Measurements from ENCODE around the gene FLYWCH1.

Gene FLYWCH1

GRCh38 chr16:2959206-2959605 is 47.5 kb downstream of the FLYWCH1 start:
- H3K9ac ChIP-seq (ENCODE audit: low read length) = no peak overlapping the region
- H3K9me3 ChIP-seq (ENCODE audit: control insufficient read depth, low read depth, low read length) = no peaks in the 10 kb centered on the region
- H3K27me3 ChIP-seq (ENCODE audit: control insufficient read depth, insufficient read depth, low read length) = peaks cover 14% of the 10 kb centered on the region
- peaks cover 19% of the 10 kb centered on the region for H3K4me1 ChIP-seq (ENCODE audit: control insufficient read depth, low read depth, low read length)
- H3K36me3 ChIP-seq (ENCODE audit: control insufficient read depth, low read depth, low read length) = no peaks in the 10 kb centered on the region
- H3K27ac ChIP-seq (ENCODE audit: low read length) = no peak overlapping the region
- no peak overlapping the region for H3K4me3 ChIP-seq (ENCODE audit: low read length)

GRCh38 chr16:2960183-2961010 is 48.7 kb downstream of the FLYWCH1 start:
- no peaks in the 10 kb centered on the region for H3K9me3 ChIP-seq (ENCODE audit: control insufficient read depth, low read depth, low read length)
- no peak overlapping the region for H3K9ac ChIP-seq (ENCODE audit: low read length)
- peaks cover 19% of the 10 kb centered on the region for H3K4me1 ChIP-seq (ENCODE audit: control insufficient read depth, low read depth, low read length)
- H3K36me3 ChIP-seq (ENCODE audit: control insufficient read depth, low read depth, low read length) = no peaks in the 10 kb centered on the region
- H3K27me3 ChIP-seq (ENCODE audit: control insufficient read depth, insufficient read depth, low read length) = peaks cover 20% of the 10 kb centered on the region
- no peak overlapping the region for H3K4me3 ChIP-seq (ENCODE audit: low read length)
- no peak overlapping the region for H3K27ac ChIP-seq (ENCODE audit: low read length)

DNA sequence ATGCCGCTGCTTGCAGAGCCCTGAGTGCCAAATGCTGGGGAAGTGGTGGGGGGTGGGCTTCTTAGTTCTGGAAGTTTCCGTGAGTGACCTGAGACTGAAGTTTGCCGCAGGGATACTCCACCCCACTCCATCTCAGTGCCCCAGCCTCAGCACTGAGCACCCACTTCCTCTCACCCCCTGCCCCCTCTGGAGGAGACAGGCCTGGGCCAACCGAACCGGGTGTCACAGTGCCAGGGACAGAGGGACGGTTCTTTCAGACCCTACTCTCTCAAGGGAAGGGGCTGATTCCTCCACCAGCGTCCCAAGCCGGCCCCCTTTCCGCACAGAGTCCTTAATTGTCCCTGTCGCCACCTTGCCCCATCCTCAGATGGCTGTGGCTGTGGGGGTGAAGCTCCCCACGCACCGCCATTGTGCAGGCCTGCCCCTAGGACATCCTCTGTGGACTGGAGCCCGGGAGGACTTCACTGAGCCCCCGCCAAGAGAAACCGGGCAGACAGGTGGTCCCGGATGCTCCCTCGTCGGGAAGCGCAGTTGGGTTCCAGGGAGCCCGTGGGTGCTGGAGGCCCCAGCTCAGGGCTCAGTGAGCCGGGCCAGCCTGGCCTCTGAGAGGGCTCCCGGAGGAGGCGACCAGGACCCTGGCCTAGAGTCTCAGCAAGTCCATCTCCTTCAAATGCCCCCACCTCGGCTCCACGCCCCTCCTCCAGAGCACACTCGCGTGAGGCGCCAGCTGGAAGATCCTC is 50.8 kb downstream of the FLYWCH1 start:
- Histone ChIP-seq H3K4me3 (ENCODE audit: low read length) (peak overlapping the region; percentile 75), H3K27ac (ENCODE audit: low read length) (no peak overlapping the region), H3K9ac (ENCODE audit: low read length) (no peak overlapping the region), H3K27me3 (ENCODE audit: control insufficient read depth, insufficient read depth, low read length) (peaks cover 40% of the 10 kb centered on the region), H3K9me3 (ENCODE audit: control insufficient read depth, low read depth, low read length) (no peaks in the 10 kb centered on the region), H3K4me1 (ENCODE audit: control insufficient read depth, low read depth, low read length) (peaks cover 10% of the 10 kb centered on the region), H3K36me3 (ENCODE audit: control insufficient read depth, low read depth, low read length) (no peaks in the 10 kb centered on the region)

GRCh38 chr16:2963074-2963722 is 51.5 kb downstream of the FLYWCH1 start:
- peak overlapping the region; percentile 75 for H3K4me3 ChIP-seq (ENCODE audit: low read length)
- H3K9me3 ChIP-seq (ENCODE audit: control insufficient read depth, low read depth, low read length) = no peaks in the 10 kb centered on the region
- H3K9ac ChIP-seq (ENCODE audit: low read length) = peak overlapping the region; percentile 54
- H3K27me3 ChIP-seq (ENCODE audit: control insufficient read depth, insufficient read depth, low read length) = peaks cover 47% of the 10 kb centered on the region
- H3K36me3 ChIP-seq (ENCODE audit: control insufficient read depth, low read depth, low read length) = no peaks in the 10 kb centered on the region
- peak overlapping the region; percentile 24 for H3K27ac ChIP-seq (ENCODE audit: low read length)
- peaks cover 11% of the 10 kb centered on the region for H3K4me1 ChIP-seq (ENCODE audit: control insufficient read depth, low read depth, low read length)

- Histone ChIP-seq H3K4me3 (ENCODE audit: low read length) (peak within 1 kb of the TSS; percentile 75), H3K9ac (ENCODE audit: low read length) (peak within 1 kb of the TSS; percentile 54), H3K36me3 (ENCODE audit: control insufficient read depth, low read depth, low read length) (no peaks in the 10 kb centered on the region), H3K9me3 (ENCODE audit: control insufficient read depth, low read depth, low read length) (no peaks in the 10 kb centered on the region), H3K27me3 (ENCODE audit: control insufficient read depth, insufficient read depth, low read length) (peaks cover 52% of the 10 kb centered on the region), H3K4me1 (ENCODE audit: control insufficient read depth, low read depth, low read length) (peaks cover 17% of the 10 kb centered on the region), H3K27ac (ENCODE audit: low read length) (peak within 1 kb of the TSS; percentile 24)
Observed at GRCh38 chr16:2963723-2964474, 52.2 kb downstream of the FLYWCH1 start, which contains the start of gene KREMEN2. Gene KREMEN2, plus strand, starts transcription at chr16:2964275. Its CDS starts 246 bp downstream, at chr16:2964521.

DNA sequence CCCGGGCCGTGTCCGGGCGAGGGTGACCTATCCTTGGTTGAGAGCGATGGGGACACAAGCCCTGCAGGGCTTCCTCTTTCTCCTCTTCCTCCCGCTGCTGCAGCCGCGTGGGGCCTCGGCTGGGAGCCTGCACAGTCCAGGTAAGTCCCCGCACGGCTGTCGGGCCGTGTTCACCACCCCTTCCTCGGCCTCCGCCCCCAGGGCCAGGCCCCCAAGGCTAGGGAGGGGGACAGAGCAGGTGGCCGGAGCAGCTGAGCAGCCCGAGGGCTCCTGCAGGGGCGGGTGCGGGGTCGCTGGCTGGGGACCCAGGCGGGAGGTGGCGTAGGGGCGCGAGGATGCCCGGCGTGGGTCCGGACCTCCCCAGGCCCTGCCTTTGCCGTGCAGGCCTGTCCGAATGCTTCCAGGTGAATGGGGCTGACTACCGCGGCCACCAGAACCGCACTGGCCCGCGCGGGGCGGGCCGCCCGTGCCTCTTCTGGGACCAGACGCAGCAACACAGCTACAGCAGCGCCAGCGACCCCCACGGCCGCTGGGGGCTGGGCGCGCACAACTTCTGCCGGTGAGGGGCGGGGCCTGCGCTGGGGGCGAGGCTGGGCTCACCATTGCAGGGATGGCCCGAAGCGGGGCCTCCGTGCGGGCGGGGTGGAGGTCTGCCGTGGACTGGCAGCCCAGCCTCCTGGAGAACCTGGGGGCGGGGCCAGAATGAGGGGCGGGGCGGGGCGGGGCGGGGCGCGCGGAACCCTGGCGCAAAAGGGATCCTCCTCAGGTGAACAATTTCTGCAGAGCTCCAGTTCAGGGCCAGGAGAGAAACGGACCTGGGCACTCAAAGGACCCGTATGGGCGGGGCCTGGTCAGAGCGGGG is 53.0 kb downstream of the FLYWCH1 start:
- peak overlapping the region; percentile 54 for H3K9ac ChIP-seq (ENCODE audit: low read length)

GRCh38 chr16:2966043-2966807 is 54.5 kb downstream of the FLYWCH1 start:
- Histone ChIP-seq H3K4me1 (ENCODE audit: control insufficient read depth, low read depth, low read length) (peaks cover 17% of the 10 kb centered on the region), H3K27ac (ENCODE audit: low read length) (no peak overlapping the region), H3K36me3 (ENCODE audit: control insufficient read depth, low read depth, low read length) (no peaks in the 10 kb centered on the region), H3K9me3 (ENCODE audit: control insufficient read depth, low read depth, low read length) (no peaks in the 10 kb centered on the region), H3K9ac (ENCODE audit: low read length) (no peak overlapping the region), H3K4me3 (ENCODE audit: low read length) (no peak overlapping the region), H3K27me3 (ENCODE audit: control insufficient read depth, insufficient read depth, low read length) (peaks cover 52% of the 10 kb centered on the region)

More for the DNA sequence above, 53.0 kb downstream of the FLYWCH1 start:
- peaks cover 17% of the 10 kb centered on the region for H3K4me1 ChIP-seq (ENCODE audit: control insufficient read depth, low read depth, low read length)
- no peak overlapping the region for H3K27ac ChIP-seq (ENCODE audit: low read length)
- H3K27me3 ChIP-seq (ENCODE audit: control insufficient read depth, insufficient read depth, low read length) = peaks cover 52% of the 10 kb centered on the region
- peak overlapping the region; percentile 75 for H3K4me3 ChIP-seq (ENCODE audit: low read length)
- H3K9me3 ChIP-seq (ENCODE audit: control insufficient read depth, low read depth, low read length) = no peaks in the 10 kb centered on the region
- no peaks in the 10 kb centered on the region for H3K36me3 ChIP-seq (ENCODE audit: control insufficient read depth, low read depth, low read length)

GRCh38 chr16:2966808-2967191 is 55.1 kb downstream of the FLYWCH1 start:
- Histone ChIP-seq H3K9ac (ENCODE audit: low read length) (no peak overlapping the region), H3K4me3 (ENCODE audit: low read length) (no peak overlapping the region), H3K27me3 (ENCODE audit: control insufficient read depth, insufficient read depth, low read length) (peaks cover 52% of the 10 kb centered on the region), H3K9me3 (ENCODE audit: control insufficient read depth, low read depth, low read length) (no peaks in the 10 kb centered on the region), H3K27ac (ENCODE audit: low read length) (no peak overlapping the region), H3K36me3 (ENCODE audit: control insufficient read depth, low read depth, low read length) (peaks cover under 1% of the 10 kb centered on the region), H3K4me1 (ENCODE audit: control insufficient read depth, low read depth, low read length) (peaks cover 17% of the 10 kb centered on the region)

GRCh38 chr16:2967211-2967631 is 55.5 kb downstream of the FLYWCH1 start:
- Histone ChIP-seq H3K9ac (ENCODE audit: low read length) (no peak overlapping the region), H3K27me3 (ENCODE audit: control insufficient read depth, insufficient read depth, low read length) (peaks cover 48% of the 10 kb centered on the region), H3K4me3 (ENCODE audit: low read length) (no peak overlapping the region), H3K36me3 (ENCODE audit: control insufficient read depth, low read depth, low read length) (peaks cover 4% of the 10 kb centered on the region), H3K27ac (ENCODE audit: low read length) (no peak overlapping the region), H3K9me3 (ENCODE audit: control insufficient read depth, low read depth, low read length) (no peaks in the 10 kb centered on the region), H3K4me1 (ENCODE audit: control insufficient read depth, low read depth, low read length) (peaks cover 14% of the 10 kb centered on the region)

GRCh38 chr16:2967721-2968161 is 56.0 kb downstream of the FLYWCH1 start:
- H3K4me3 ChIP-seq (ENCODE audit: low read length) = no peak overlapping the region
- H3K4me1 ChIP-seq (ENCODE audit: control insufficient read depth, low read depth, low read length) = peaks cover 9% of the 10 kb centered on the region
- no peak overlapping the region for H3K27ac ChIP-seq (ENCODE audit: low read length)
- peaks cover 5% of the 10 kb centered on the region for H3K36me3 ChIP-seq (ENCODE audit: control insufficient read depth, low read depth, low read length)
- H3K27me3 ChIP-seq (ENCODE audit: control insufficient read depth, insufficient read depth, low read length) = peaks cover 43% of the 10 kb centered on the region
- no peak overlapping the region for H3K9ac ChIP-seq (ENCODE audit: low read length)
- no peaks in the 10 kb centered on the region for H3K9me3 ChIP-seq (ENCODE audit: control insufficient read depth, low read depth, low read length)
